Spleen (tissue), 11 donors: ENCODE results near the gene IGSF9. TPM values are rescaled to one million over a fixed set of nuclear protein-coding genes. Genes with fewer than 3 reads are reported as not detected.

Source experiments
- DNase-seq: peaks from one replicate; pipeline ENCODE4 v3.0.0-alpha.2; 2020
- H3K27ac ChIP-seq, 8 donors: fragments of 200-600 bp; sonication (generic) in 7 of 8; 1 replicate in 4 of 8; 2 replicates in 4 of 8; pipeline versions ENCODE4 v1.5.0 to v1.8.0; 2016 to 2021; ENCODE audit warnings: inconsistent platforms in 4 of 8, mild to moderate bottlenecking in 4 of 8, moderate library complexity in 1 of 8
- H3K27me3 ChIP-seq, 7 donors: fragments of 200-600 bp; sonication (generic) in 6 of 7; replicated peaks in 1 of 7; 1 replicate in 4 of 7; 2 replicates in 3 of 7; pipeline versions ENCODE4 v1.5.0 to v1.8.0; 2016 to 2021; ENCODE audit warnings: inconsistent platforms in 3 of 7, mild to moderate bottlenecking in 1 of 7
- H3K36me3 ChIP-seq, 6 donors: fragments of 200-600 bp; sonication (generic) in 5 of 6; 1 replicate in 4 of 6; 2 replicates in 2 of 6; pipeline versions ENCODE4 v1.5.0 to v1.8.0; 2016 to 2021; ENCODE audit warnings: inconsistent platforms in 2 of 6
- H3K4me1 ChIP-seq, 6 donors: fragments of 200-600 bp; sonication (generic) in 5 of 6; 1 replicate in 3 of 6; 2 replicates in 3 of 6; pipeline versions ENCODE4 v1.5.0 to v1.8.0; 2016 to 2021; ENCODE audit warnings: inconsistent platforms in 3 of 6
- H3K4me3 ChIP-seq, 8 donors: fragments of 200-600 bp; sonication (generic) in 7 of 8; 1 replicate in 4 of 8; 2 replicates in 4 of 8; pipeline versions ENCODE4 v1.5.0 to v1.8.0; 2016 to 2021; ENCODE audit warnings: inconsistent platforms in 4 of 8, mild to moderate bottlenecking in 4 of 8, moderate library complexity in 2 of 8
- H3K9me3 ChIP-seq, 8 donors: fragments of 200-600 bp; sonication (generic) in 7 of 8; 1 replicate in 4 of 8; 2 replicates in 4 of 8; pipeline versions ENCODE4 v1.5.0 to v1.8.0; 2016 to 2021; ENCODE audit warnings: inconsistent platforms in 4 of 8
- POLR2A ChIP-seq, 3 donors: fragments of 450-650 bp; IDR thresholded peaks; one replicate each; pipeline ENCODE4 v1.5.1; 2017; ENCODE audit warnings: antibody characterized with exemption in 3 of 3, mild to moderate bottlenecking in 1 of 3
- POLR2AphosphoS5 ChIP-seq, 3 donors: sonication (generic); formaldehyde crosslinking; IDR thresholded peaks; one replicate each; pipeline ENCODE4 v1.5.1; 2017; ENCODE audit warnings: antibody characterized with exemption in 3 of 3
- WGBS, 5 donors: extraction: QIAGEN DNeasy Blood & Tissue Kit in 3 of 5; methylation state at CpG; one replicate each; pipeline versions ENCODE4 v1.1.5 to v1.1.7; 2013 to 2018; 5-methylcytosine and 5-hydroxymethylcytosine counted together
- intact Hi-C: fragments of 100-400 bp; cut with DNase I; formaldehyde crosslinking; loops from one replicate; pipeline ENCODE4 v1.15.0; 2023; ENCODE audit warnings: low total_unique reads
- polyA plus RNA-seq, 3 donors: library from polyadenylated mRNA; stranded (reverse); fragments of 200-250 nt; gene quantifications; one replicate each; pipeline ENCODE4 v1.2.1, GENCODE V29; 2013
- total RNA-seq, 7 donors: library from RNA; depleted of rRNA in 3 of 7; stranded (reverse); fragments of >200 nt in 3 of 7; fragmentation: NEBNext Ultra II Directional in 4 of 7; extraction: Animal tissue kit (Norgen Biotek cat#: 25700) in 4 of 7; gene quantifications; one replicate each; pipeline versions ENCODE4 v1.1.0 to v1.2.1, GENCODE V29; 2016 to 2021
- TF ChIP-seq, protein P1 (sequence below), 11 experiments: fragments of 200-600 bp in 7 of 11; fragments of 450-650 bp in 4 of 11; sonication (generic) in 4 of 11; IDR thresholded peaks in 8 of 11; conservative IDR thresholded peaks in 3 of 11; 1 replicate in 7 of 11; 2 replicates in 4 of 11; pipeline versions ENCODE4 v1.4.0 to v1.8.0; 2016 to 2021; ENCODE audit warnings: antibody characterized with exemption in 11 of 11, inconsistent platforms in 4 of 11, mild to moderate bottlenecking in 1 of 11
- donor health status: healthy with polysubstance abuse.
- donor health status: DM: no; HTN: no; CAD: no; lungs with moderate emphysema.
- donor health status: DM: no; HTN: no; CAD: no.
- donor health status: Bipolar disorder and iron deficiency.
- donor health status: healthy.
- donor health status: DM: no; HTN: no; CAD: no.
- donor health status: DM: yes; HTN: yes; CAD: no.

Gene IGSF9
- total and polyA plus RNA-seq, 10 donors: 0.12 to 2.1 (median 0.95) TPM

- no peaks in the 10 kb centered on the region for H3K36me3 ChIP-seq
- no peak overlapping the region for H3K4me3 ChIP-seq
- 88 to 93% (median 90%) methylated on average over 7 to 11 of the region's 11 CpGs for WGBS, 5 donors
- peak overlapping the region in 3 of 8 donors; percentile 18 to 57 (median 25) for H3K27ac ChIP-seq
- no peaks in the 10 kb centered on the region for H3K27me3 ChIP-seq
- DNase-seq: no peak
- H3K9me3 ChIP-seq: no peaks in the 10 kb centered on the region
- H3K4me1 ChIP-seq: peaks cover 7 to 41% (median 26%) of the 10 kb centered on the region in 6 donors
- TF ChIP-seq, protein P1, sequence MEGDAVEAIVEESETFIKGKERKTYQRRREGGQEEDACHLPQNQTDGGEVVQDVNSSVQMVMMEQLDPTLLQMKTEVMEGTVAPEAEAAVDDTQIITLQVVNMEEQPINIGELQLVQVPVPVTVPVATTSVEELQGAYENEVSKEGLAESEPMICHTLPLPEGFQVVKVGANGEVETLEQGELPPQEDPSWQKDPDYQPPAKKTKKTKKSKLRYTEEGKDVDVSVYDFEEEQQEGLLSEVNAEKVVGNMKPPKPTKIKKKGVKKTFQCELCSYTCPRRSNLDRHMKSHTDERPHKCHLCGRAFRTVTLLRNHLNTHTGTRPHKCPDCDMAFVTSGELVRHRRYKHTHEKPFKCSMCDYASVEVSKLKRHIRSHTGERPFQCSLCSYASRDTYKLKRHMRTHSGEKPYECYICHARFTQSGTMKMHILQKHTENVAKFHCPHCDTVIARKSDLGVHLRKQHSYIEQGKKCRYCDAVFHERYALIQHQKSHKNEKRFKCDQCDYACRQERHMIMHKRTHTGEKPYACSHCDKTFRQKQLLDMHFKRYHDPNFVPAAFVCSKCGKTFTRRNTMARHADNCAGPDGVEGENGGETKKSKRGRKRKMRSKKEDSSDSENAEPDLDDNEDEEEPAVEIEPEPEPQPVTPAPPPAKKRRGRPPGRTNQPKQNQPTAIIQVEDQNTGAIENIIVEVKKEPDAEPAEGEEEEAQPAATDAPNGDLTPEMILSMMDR (IDR thresholded peaks at IDR 0.05 in 8 of 11, conservative IDR thresholded peaks at IDR 0.05 in 3 of 11): no peak
- no peak for TF ChIP-seq POLR2AphosphoS5 (IDR thresholded peaks at IDR 0.05)
- TF ChIP-seq POLR2A (IDR thresholded peaks at IDR 0.05): no peak
- intact Hi-C loops: no loop called here
Observed at GRCh38 chr1:159930216-159930615, 15.2 kb downstream of the IGSF9 start.

GRCh38 chr1:159929155-159930051, 16.0 kb downstream of the IGSF9 start:
- Histone ChIP-seq H3K36me3 (no peaks in the 10 kb centered on the region), H3K27ac (peak overlapping the region in 5 of 8 donors; percentile 7 to 57 (median 18)), H3K4me1 (peaks cover 7 to 48% (median 26%) of the 10 kb centered on the region in 6 donors), H3K9me3 (no peaks in the 10 kb centered on the region), H3K27me3 (no peaks in the 10 kb centered on the region), H3K4me3 (peak overlapping the region in 5 of 8 donors; percentile 7 to 60 (median 23))
- DNase-seq: peak; percentile 83
- TF ChIP-seq, protein P1 (IDR thresholded peaks at IDR 0.05 in 8 of 11, conservative IDR thresholded peaks at IDR 0.05 in 3 of 11): no peak
- TF ChIP-seq POLR2AphosphoS5 (IDR thresholded peaks at IDR 0.05): peak in 2 of 3 donors; percentile 55 to 56
- intact Hi-C loops: no loop called here
- WGBS, 5 donors: 77 to 90% (median 84%) methylated on average over 39 to 48 of the region's 48 CpGs

- Histone ChIP-seq H3K4me3 (peak overlapping the region in 3 of 8 donors; percentile 23 to 60 (median 29)), H3K27ac (peak overlapping the region in 4 of 8 donors; percentile 13 to 57 (median 22)), H3K4me1 (peaks cover 7 to 56% (median 26%) of the 10 kb centered on the region in 6 donors), H3K27me3 (no peaks in the 10 kb centered on the region), H3K36me3 (no peaks in the 10 kb centered on the region), H3K9me3 (no peaks in the 10 kb centered on the region)
- no peak for TF ChIP-seq POLR2A (IDR thresholded peaks at IDR 0.05)
- TF ChIP-seq POLR2AphosphoS5 (IDR thresholded peaks at IDR 0.05): no peak
- TF ChIP-seq, protein P1 (IDR thresholded peaks at IDR 0.05 in 8 of 11, conservative IDR thresholded peaks at IDR 0.05 in 3 of 11): no peak
- peak; percentile 76 for DNase-seq
- intact Hi-C loops: no loop called here
- 87 to 96% (median 94%) methylated on average over 11 to 18 of the region's 18 CpGs for whole genome bisulfite sequencing, 5 donors
Observed at GRCh38 chr1:159928491-159929050, 16.8 kb downstream of the IGSF9 start.
